NCI-H128 (cell line): Measurements from ENCODE around the gene ZNF334.

Experiments
- DNase-seq: peaks from one replicate; lab custom pipeline; 2025; ENCODE audit not compliant: unreplicated experiment; lab: John Stamatoyannopoulos, UW

The ZNF334 gene

DNA sequence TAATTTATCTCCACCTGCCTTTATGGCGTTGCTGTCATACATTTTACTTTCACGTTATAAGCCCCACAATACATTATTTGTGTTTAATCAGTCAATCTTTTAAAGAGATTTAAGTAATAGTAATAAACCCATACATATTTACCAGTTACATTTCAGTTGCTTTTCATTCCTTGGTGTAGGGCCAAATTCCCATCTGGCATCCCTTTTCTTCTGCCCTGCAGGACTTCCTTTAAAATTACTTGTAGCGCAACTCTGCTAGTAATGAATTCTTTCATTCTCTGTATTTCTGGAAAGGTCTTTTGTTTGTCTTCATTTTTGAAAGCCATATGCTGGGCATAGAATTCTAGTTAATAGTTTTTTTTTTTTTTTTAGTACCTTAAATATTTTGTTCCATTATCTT, 24.9 kb downstream of the ZNF334 start:
- DNase-seq, result no peak

DNA sequence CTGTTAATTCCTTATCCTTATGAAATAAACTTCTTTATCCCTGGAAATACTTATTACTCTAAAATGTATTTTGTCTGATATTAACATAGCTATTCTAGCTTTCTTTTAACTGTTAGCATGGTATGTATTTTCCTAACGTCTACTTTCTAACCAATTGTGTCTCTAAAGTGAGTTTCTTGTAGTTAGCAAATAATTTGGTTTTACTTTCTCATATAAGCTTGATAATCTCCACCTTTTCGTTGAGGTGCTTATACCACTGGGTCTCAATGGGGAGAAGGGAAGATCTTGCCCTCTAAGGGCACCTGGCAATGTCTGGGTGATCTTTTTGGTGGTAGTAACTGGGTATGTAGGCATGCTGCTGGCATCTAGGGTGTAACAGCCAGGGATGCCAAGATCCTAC, 25.7 kb downstream of the ZNF334 start:
- DNase-seq, result no peak

DNA sequence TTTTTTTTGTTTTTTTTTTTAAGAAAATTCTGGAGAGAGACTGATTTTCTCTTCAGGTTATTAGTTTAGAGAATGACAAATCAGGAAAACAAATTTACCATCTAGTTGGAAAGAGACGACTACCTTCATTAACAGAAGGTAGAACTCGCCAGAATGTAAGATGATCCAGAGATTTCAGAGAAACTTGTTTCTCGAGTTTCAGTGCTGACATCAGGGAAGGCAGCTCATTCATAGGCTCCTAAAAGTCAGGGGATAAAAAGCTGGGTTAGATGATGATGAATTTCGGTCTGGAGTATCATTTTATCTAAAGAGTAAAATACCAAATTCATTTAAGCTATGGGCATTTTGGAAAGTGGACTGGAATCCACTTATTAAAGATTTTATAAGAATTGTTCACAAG, 27.9 kb downstream of the ZNF334 start:
- DNase-seq, result no peak

DNA sequence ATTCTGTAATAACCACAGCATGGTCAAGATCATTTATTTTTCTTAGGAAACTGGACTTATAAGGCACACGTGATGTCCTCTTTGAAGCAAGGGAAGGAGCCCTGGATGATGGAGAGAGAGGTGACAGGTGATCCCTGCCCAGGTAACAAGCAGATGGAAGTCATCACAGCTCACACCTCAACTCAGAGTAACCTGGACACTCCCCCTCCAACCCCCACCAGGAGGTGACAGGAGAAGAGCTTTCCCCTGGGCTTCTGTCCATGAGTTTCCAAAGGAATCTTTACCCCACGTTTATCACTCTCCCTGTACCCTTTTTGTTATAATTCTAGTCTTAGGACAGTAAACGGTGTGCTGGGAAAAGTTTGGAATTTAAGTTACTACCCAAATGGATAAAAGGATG, 28.4 kb downstream of the ZNF334 start:
- no peak for DNase-seq

GRCh38 chr20:46483879-46484278, 29.5 kb downstream of the ZNF334 start:
- no peak for DNase-seq

DNA sequence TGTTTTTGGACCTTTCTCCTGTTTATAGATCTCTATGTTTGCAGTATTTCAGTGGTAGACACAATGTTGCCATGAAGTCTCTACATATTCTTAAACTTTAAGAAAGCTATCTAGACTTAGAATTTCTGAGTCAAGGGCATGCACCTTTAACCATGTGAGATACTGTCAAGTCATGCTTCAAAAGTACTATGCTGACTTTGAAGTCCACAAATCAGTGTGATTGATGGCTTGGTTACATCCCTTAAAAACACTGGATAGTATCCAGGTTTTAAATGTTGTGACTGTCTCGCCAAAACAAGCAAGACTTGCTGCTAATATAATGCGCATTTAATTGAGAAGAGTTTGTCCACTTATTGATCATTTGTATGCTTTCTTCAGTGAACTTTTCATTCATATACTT, 30.5 kb downstream of the ZNF334 start:
- no peak for DNase-seq

- no peak for DNase-seq
These were observed 35.7 kb downstream of the ZNF334 start for GRCh38 chr20:46477640-46478039.

- no peak for DNase-seq
These were observed 36.1 kb downstream of the ZNF334 start for GRCh38 chr20:46477225-46477624.

GRCh38 chr20:46468508-46468907, 44.9 kb downstream of the ZNF334 start:
- DNase-seq, result no peak

DNA sequence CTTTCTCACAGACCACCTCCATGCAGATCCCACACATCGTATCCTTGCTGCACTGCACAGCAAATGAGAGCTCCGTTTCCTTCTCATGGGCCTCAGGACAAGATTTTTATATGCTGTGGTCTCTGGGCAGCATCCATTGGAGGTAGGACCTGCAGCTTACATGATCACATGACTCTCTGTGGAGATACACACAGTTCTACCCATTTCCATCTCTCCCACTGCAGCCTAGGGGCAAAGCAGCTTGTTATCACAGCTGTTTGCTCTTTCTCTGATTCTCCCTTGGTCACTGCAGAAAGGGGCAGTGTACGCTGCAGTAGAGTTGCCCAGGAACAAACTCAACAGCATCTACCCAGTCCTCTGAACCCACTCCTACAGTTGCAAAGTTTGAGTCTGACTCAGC, 48.9 kb downstream of the ZNF334 start:
- DNase-seq, result no peak

- DNase-seq, result no peak
These were observed 49.5 kb downstream of the ZNF334 start for GRCh38 chr20:46463852-46464251.

GRCh38 chr20:46461808-46462207, 51.6 kb downstream of the ZNF334 start:
- no peak for DNase-seq

DNA sequence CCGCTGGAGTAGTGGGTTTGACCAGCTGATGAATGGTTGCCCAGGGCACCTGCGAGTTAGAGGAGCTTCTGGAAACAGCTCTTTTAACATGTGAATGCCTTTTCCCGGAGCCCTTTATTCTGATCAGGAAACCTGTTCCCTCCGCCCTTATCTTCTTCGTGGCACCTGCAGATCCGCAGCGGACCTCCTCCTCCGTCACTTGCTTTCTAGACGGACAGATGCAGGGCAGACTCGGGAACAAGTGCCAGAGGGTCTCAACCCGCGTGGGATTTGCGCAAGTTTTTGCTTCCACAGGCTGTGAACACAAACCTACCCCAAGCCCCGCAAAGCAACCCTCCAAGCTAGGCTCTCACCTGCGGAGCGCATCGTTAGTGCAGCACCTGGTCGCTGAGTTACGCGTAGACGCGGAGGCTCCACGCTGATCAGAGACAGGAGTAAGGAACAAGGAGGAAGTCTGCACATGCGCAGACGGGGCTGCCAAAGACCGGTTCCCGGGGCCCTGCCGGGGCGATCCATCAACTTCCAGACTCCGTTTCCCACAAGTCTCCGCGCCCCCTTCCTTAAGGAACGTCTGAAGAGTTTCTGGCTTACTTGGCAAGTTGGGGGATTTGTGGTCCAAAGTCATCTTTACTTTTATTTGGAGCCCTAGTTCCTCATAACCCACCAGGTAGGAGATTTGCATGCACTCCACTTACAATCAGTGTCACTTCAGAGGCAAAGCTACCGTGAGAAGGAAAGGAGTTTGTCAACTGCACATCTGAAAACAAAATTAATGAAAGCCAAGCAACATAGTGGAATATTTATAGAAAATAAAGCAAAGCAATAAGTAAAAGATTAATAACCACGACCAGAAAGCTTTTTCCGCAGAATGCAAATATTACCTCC, 54.3 kb downstream of the ZNF334 start:
- DNase-seq, result no peak

DNA sequence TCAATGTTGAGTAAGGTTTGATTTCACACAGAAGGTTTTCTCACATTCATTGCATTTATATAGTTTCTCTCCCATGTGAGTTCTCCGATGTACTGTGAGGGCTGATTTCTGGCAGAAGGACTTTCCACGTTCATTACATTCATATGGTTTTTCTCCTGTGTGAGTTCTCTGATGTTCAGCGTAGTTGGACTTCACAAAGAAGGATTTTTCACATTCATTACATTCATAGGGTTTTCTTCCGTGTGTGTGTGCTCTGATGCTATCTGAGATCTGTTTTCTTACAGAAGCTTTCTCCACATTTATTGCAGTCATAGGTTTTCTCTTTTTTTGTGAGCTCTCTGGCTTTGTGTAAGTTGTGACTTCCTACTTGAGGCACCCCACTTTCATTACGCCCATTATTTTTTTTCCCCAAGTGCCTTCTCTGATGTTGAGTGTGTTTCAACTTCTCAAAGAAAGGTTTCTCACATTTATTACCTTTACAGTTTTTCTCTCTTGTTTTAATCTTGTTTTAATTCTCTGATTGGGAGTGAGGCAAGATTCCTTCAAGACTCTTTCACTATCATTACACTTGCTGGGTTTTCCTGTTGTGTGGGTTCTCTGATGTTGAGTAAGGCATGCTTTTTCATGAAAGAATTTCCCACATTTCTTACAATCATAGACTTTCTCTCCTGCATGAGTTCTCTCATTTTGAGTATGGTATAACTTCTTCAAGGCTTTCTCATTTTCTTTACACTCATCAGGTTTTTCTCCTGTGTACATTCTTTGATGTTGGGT, 56.9 kb downstream of the ZNF334 start:
- DNase-seq, result no peak

GRCh38 chr20:46455729-46456128, 57.6 kb downstream of the ZNF334 start:
- DNase-seq, result no peak
